MCF 10A (cell line): ENCODE data around the gene ZDHHC18. TPM values are rescaled to one million over a fixed set of nuclear protein-coding genes. Genes with fewer than 3 reads are reported as not detected.
"Not testable (repeated sequence)": the region's sequence is repeated elsewhere in the genome, so short reads cannot be mapped to it uniquely, and the experiment has no call there.

Source experiments
- BruUV-seq: library from RNA; stranded (reverse); fragments of 400-500 nt; replicated peaks from 2 replicates; lab custom pipeline; 2021; lab: Mats Ljungman, UMichigan
- CTCF ChIA-PET: fragments of 300-600 bp; sonication (Branson Sonifier 250); formaldehyde crosslinking; extraction: SDS; loops from one replicate; lab custom pipeline; 2021; ENCODE audit warnings: antibody characterized with exemption, inconsistent platforms; lab: Yijun Ruan, JAX
- POLR2A ChIA-PET: fragments of 300-600, 350-650 bp; sonication (Branson Sonifier 250); formaldehyde crosslinking; extraction: SDS; loops from one replicate; lab custom pipeline; 2020; ENCODE audit warnings: antibody characterized with exemption, inconsistent platforms; lab: Yijun Ruan, JAX
- DNase-seq: peaks from one replicate; pipeline ENCODE4 v3.0.0-alpha.2; 2018; ENCODE audit not compliant: unreplicated experiment
- H3K27ac Mint-ChIP-seq: one replicate; pipeline ENCODE4 v1.8.0; 2022; ENCODE audit warnings: mild to moderate bottlenecking, low read depth, mixed read lengths; ENCODE audit not compliant: unreplicated experiment
- H3K27me3 Mint-ChIP-seq: one replicate; pipeline ENCODE4 v1.8.0; 2022; ENCODE audit warnings: mixed read lengths; ENCODE audit not compliant: insufficient read depth, unreplicated experiment
- H3K36me3 Mint-ChIP-seq: one replicate; pipeline ENCODE4 v1.8.0; 2022; ENCODE audit warnings: mild to moderate bottlenecking, moderate library complexity, mixed read lengths; ENCODE audit not compliant: insufficient read depth, unreplicated experiment
- H3K4me1 Mint-ChIP-seq: one replicate; pipeline ENCODE4 v1.8.0; 2022; ENCODE audit warnings: mixed read lengths; ENCODE audit not compliant: insufficient read depth, unreplicated experiment
- H3K4me3 Mint-ChIP-seq: one replicate; pipeline ENCODE4 v1.8.0; 2022; ENCODE audit warnings: mild to moderate bottlenecking, moderate library complexity, mixed read lengths; ENCODE audit not compliant: unreplicated experiment
- H3K9me3 Mint-ChIP-seq: one replicate; pipeline ENCODE4 v1.8.0; 2022; ENCODE audit warnings: mixed read lengths; ENCODE audit not compliant: unreplicated experiment
- CTCF ChIP-seq: fragments of 200-600 bp; IDR thresholded peaks from one replicate; pipeline ENCODE4 v1.8.0; 2022; ENCODE audit warnings: antibody characterized with exemption, mild to moderate bottlenecking; ENCODE audit not compliant: unreplicated experiment
- intact Hi-C: fragments of 100-400 bp; cut with micrococcal nuclease; formaldehyde crosslinking; loops from 2 replicates; pipeline ENCODE4 v1.14.1; 2022
- total RNA-seq: library from RNA; stranded (reverse); gene quantifications from 2 replicates; pipeline ENCODE4 v1.2.3, GENCODE V29; 2022

Gene ZDHHC18
- total RNA-seq, 1 experiment from 2014 or later, result 14.0 TPM

- H3K4me3 Mint-ChIP-seq, H3K9me3 Mint-ChIP-seq, intact Hi-C loops, H3K36me3 Mint-ChIP-seq, H3K27ac Mint-ChIP-seq, H3K4me1 Mint-ChIP-seq, BruUV-seq, H3K27me3 Mint-ChIP-seq: not testable (repeated sequence)
- peak; percentile 78 for TF ChIP-seq CTCF
- CTCF ChIA-PET, result interaction anchor here (0.5 to 3.3 kb wide), 25 partner anchors 9 to 1345 kb away, joined by 3 to 24 read pairs (median 5); partner anchors contain the start of gene SFN
- peak; percentile 82 for DNase-seq
- POLR2A ChIA-PET, result interaction anchor here (0.7 to 1.4 kb wide), 4 partner anchors 16 to 205 kb away, joined by 3 to 9 read pairs (median 3); no protein-coding TSS in a partner anchor
Measured at GRCh38 chr1:26810105-26810504, 16.4 kb upstream of the ZDHHC18 start.

- H3K4me1 Mint-ChIP-seq, result peaks cover 6% of the 10 kb centered on the region
- H3K4me3 Mint-ChIP-seq, result no peak overlapping the region
- no TSS peak for BruUV-seq
- peak overlapping the region; percentile 39 for H3K27ac Mint-ChIP-seq
- H3K9me3 Mint-ChIP-seq, result no peaks in the 10 kb centered on the region
- no peak for TF ChIP-seq CTCF
- DNase-seq, result no peak
- H3K36me3 Mint-ChIP-seq, result no peaks in the 10 kb centered on the region
- POLR2A ChIA-PET, result interaction anchor here (0.6 to 1.5 kb wide), 10 partner anchors 15 to 962 kb away, joined by 3 to 9 read pairs (median 4); partner anchors contain the start of genes GPATCH3, GPN2 and SFN
- intact Hi-C loops, result no loop called here
- CTCF ChIA-PET, result interaction anchor here (0.6 to 3.3 kb wide), 20 partner anchors 10 to 228 kb away, joined by 3 to 24 read pairs (median 5); no protein-coding TSS in a partner anchor
- H3K27me3 Mint-ChIP-seq, result no peaks in the 10 kb centered on the region
Measured at GRCh38 chr1:26811057-26811456, 15.4 kb upstream of the ZDHHC18 start.

- intact Hi-C loops, result no loop called here
- CTCF ChIA-PET, result interaction anchor here (0.6 to 3.3 kb wide), 21 partner anchors 10 to 236 kb away, joined by 3 to 24 read pairs (median 4); no protein-coding TSS in a partner anchor
Measured at GRCh38 chr1:26811708-26812107, 14.8 kb upstream of the ZDHHC18 start.

More at GRCh38 chr1:26811708-26812107, 14.8 kb upstream of the ZDHHC18 start:
- TF ChIP-seq CTCF, result no peak
- no peak for DNase-seq
- Mint-ChIP-seq H3K27me3 (no peaks in the 10 kb centered on the region), H3K9me3 (no peaks in the 10 kb centered on the region), H3K4me3 (no peak overlapping the region), H3K27ac (no peak overlapping the region), H3K36me3 (no peaks in the 10 kb centered on the region), H3K4me1 (peaks cover 6% of the 10 kb centered on the region)
- POLR2A ChIA-PET, result interaction anchor here (0.6 to 1.7 kb wide), 14 partner anchors 9 to 962 kb away, joined by 3 to 9 read pairs (median 4); partner anchors contain the start of genes GPATCH3, GPN2, SFN and ZDHHC18
- BruUV-seq, result no TSS peak
